ENCODE measurements around the gene PNRC1. TPM values are rescaled to one million over a fixed set of nuclear protein-coding genes. Genes with fewer than 3 reads are reported as not detected.

PNRC1 gene
- polyA plus RNA-seq, 6 donors from 2014 or later, result 421 to 964 (median 760) TPM

GRCh38 chr6:89066940-89067646 is 13.5 kb upstream of the PNRC1 start:
- DNase-seq (no peak), ATAC-seq (ENCODE audit: low read depth in 2 of 2) (no peak)
- H3K9me3 Mint-ChIP-seq, result no peaks in the 10 kb centered on the region
- H3K4me1 Mint-ChIP-seq, result peaks cover 0 to 6% (median 1%) of the 10 kb centered on the region in 3 donors
- H3K27me3 Mint-ChIP-seq, result peaks cover 8 to 10% (median 8%) of the 10 kb centered on the region in 3 donors
- H3K36me3 Mint-ChIP-seq, result no peaks in the 10 kb centered on the region
- peak overlapping the region in 2 of 6 donors; percentile 16 to 37 for H3K27ac Mint-ChIP-seq
- H3K4me3 Mint-ChIP-seq, result no peak overlapping the region

GRCh38 chr6:89067796-89068195 is 12.8 kb upstream of the PNRC1 start:
- Mint-ChIP-seq H3K27ac (peak overlapping the region in 1 of 6 donors; percentile 47), H3K27me3 (peaks cover 8 to 10% (median 8%) of the 10 kb centered on the region in 3 donors), H3K4me1 (peaks cover 0 to 10% (median 1%) of the 10 kb centered on the region in 3 donors), H3K4me3 (no peak overlapping the region), H3K9me3 (peaks cover 0 to 5% (median 0%) of the 10 kb centered on the region in 7 donors), H3K36me3 (no peaks in the 10 kb centered on the region)
- no peak for DNase-seq
- no peak for ATAC-seq (ENCODE audit: low read depth in 2 of 2)

GRCh38 chr6:89068695-89069094 is 11.9 kb upstream of the PNRC1 start:
- Mint-ChIP-seq H3K36me3 (no peaks in the 10 kb centered on the region), H3K9me3 (peaks cover 0 to 8% (median 0%) of the 10 kb centered on the region in 7 donors), H3K27me3 (peaks cover 8 to 10% (median 8%) of the 10 kb centered on the region in 3 donors), H3K4me3 (no peak overlapping the region), H3K27ac (no peak overlapping the region), H3K4me1 (peaks cover 0 to 15% (median 6%) of the 10 kb centered on the region in 3 donors)
- ATAC-seq (ENCODE audit: low read depth in 2 of 2) (no peak), DNase-seq (no peak)

- Mint-ChIP-seq H3K27ac (no peak overlapping the region), H3K27me3 (peaks cover 8 to 10% (median 8%) of the 10 kb centered on the region in 3 donors), H3K4me1 (peaks cover 0 to 9% (median 5%) of the 10 kb centered on the region in 3 donors), H3K36me3 (no peaks in the 10 kb centered on the region), H3K4me3 (no peak overlapping the region), H3K9me3 (peaks cover 0 to 8% (median 0%) of the 10 kb centered on the region in 7 donors)
- ATAC-seq (ENCODE audit: low read depth in 2 of 2), result no peak
- DNase-seq, result no peak
Measured at GRCh38 chr6:89069536-89070163, 10.9 kb upstream of the PNRC1 start.

- peaks cover 0 to 9% (median 7%) of the 10 kb centered on the region in 3 donors for H3K4me1 Mint-ChIP-seq
- ATAC-seq (ENCODE audit: low read depth in 2 of 2) (no peak), DNase-seq (no peak)
- no peak overlapping the region for H3K27ac Mint-ChIP-seq
- no peak overlapping the region for H3K4me3 Mint-ChIP-seq
- H3K27me3 Mint-ChIP-seq, result peaks cover 8 to 10% (median 8%) of the 10 kb centered on the region in 3 donors
- peaks cover 0 to 8% (median 0%) of the 10 kb centered on the region in 7 donors for H3K9me3 Mint-ChIP-seq
- H3K36me3 Mint-ChIP-seq, result no peaks in the 10 kb centered on the region
Measured at GRCh38 chr6:89071036-89071435, 9.5 kb upstream of the PNRC1 start.

GRCh38 chr6:89073014-89073620 is 7.4 kb upstream of the PNRC1 start:
- no peak for DNase-seq
- H3K27me3 Mint-ChIP-seq, result peaks cover 0 to 8% (median 6%) of the 10 kb centered on the region in 3 donors
- H3K36me3 Mint-ChIP-seq, result no peaks in the 10 kb centered on the region
- peak overlapping the region in 1 of 8 donors; percentile 53 for H3K4me3 Mint-ChIP-seq
- peak in 1 of 2 donors; percentile 69 for ATAC-seq (ENCODE audit: low read depth in 2 of 2)
- peaks cover 0 to 8% (median 0%) of the 10 kb centered on the region in 7 donors for H3K9me3 Mint-ChIP-seq
- H3K27ac Mint-ChIP-seq, result peak overlapping the region in 1 of 6 donors; percentile 19
- peaks cover 0 to 9% (median 7%) of the 10 kb centered on the region in 3 donors for H3K4me1 Mint-ChIP-seq

GRCh38 chr6:89073840-89074239 is 6.7 kb upstream of the PNRC1 start:
- peaks cover 0 to 8% (median 0%) of the 10 kb centered on the region in 7 donors for H3K9me3 Mint-ChIP-seq
- H3K27ac Mint-ChIP-seq, result peak overlapping the region in 2 of 6 donors; percentile 57 to 64
- DNase-seq (no peak), ATAC-seq (ENCODE audit: low read depth in 2 of 2) (no peak)
- H3K27me3 Mint-ChIP-seq, result peaks cover 0 to 8% (median 6%) of the 10 kb centered on the region in 3 donors
- no peaks in the 10 kb centered on the region for H3K36me3 Mint-ChIP-seq
- H3K4me3 Mint-ChIP-seq, result peak overlapping the region in 1 of 8 donors; percentile 42
- H3K4me1 Mint-ChIP-seq, result peaks cover 0 to 11% (median 9%) of the 10 kb centered on the region in 3 donors

- Mint-ChIP-seq H3K36me3 (peaks cover 9 to 16% of the 10 kb centered on the region in 2 donors), H3K4me3 (peak overlapping the region; percentile 85 to 99 (median 95)), H3K4me1 (peaks cover 25 to 29% (median 28%) of the 10 kb centered on the region in 3 donors), H3K27me3 (no peaks in the 10 kb centered on the region), H3K27ac (peak overlapping the region; percentile 95 to 99 (median 98)), H3K9me3 (no peaks in the 10 kb centered on the region)
- ATAC-seq (ENCODE audit: low read depth in 2 of 2), result no peak
- peak; percentile 40 for DNase-seq
Measured at GRCh38 chr6:89079511-89080234, 878 bp upstream of the PNRC1 start.

GRCh38 chr6:89081129-89081422 is 525 bp downstream of the PNRC1 start:
- ATAC-seq (ENCODE audit: low read depth in 2 of 2) (no peak), DNase-seq (no peak)
- peak overlapping the region; percentile 85 to 99 (median 95) for H3K4me3 Mint-ChIP-seq
- H3K27ac Mint-ChIP-seq, result peak overlapping the region; percentile 95 to 99 (median 98)
- H3K4me1 Mint-ChIP-seq, result peaks cover 33 to 41% (median 34%) of the 10 kb centered on the region in 3 donors
- H3K9me3 Mint-ChIP-seq, result no peaks in the 10 kb centered on the region
- peaks cover 20 to 26% of the 10 kb centered on the region in 2 donors for H3K36me3 Mint-ChIP-seq
- H3K27me3 Mint-ChIP-seq, result no peaks in the 10 kb centered on the region

GRCh38 chr6:89081423-89082322 is 1.1 kb downstream of the PNRC1 start:
- Mint-ChIP-seq H3K4me1 (peaks cover 38 to 47% (median 38%) of the 10 kb centered on the region in 3 donors), H3K27ac (peak overlapping the region; percentile 95 to 99 (median 97)), H3K27me3 (no peaks in the 10 kb centered on the region), H3K4me3 (peak overlapping the region; percentile 85 to 96 (median 93)), H3K9me3 (no peaks in the 10 kb centered on the region), H3K36me3 (peaks cover 20 to 26% of the 10 kb centered on the region in 2 donors)
- peak; percentile 98 for DNase-seq
- ATAC-seq (ENCODE audit: low read depth in 2 of 2), result peak; percentile 62 to 63

- no peaks in the 10 kb centered on the region for H3K27me3 Mint-ChIP-seq
- H3K9me3 Mint-ChIP-seq, result no peaks in the 10 kb centered on the region
- peak overlapping the region; percentile 85 to 96 (median 93) for H3K4me3 Mint-ChIP-seq
- H3K27ac Mint-ChIP-seq, result peak overlapping the region; percentile 95 to 99 (median 97)
- DNase-seq (no peak), ATAC-seq (ENCODE audit: low read depth in 2 of 2) (no peak)
- peaks cover 20 to 26% of the 10 kb centered on the region in 2 donors for H3K36me3 Mint-ChIP-seq
- peaks cover 43 to 54% (median 46%) of the 10 kb centered on the region in 3 donors for H3K4me1 Mint-ChIP-seq
Measured at GRCh38 chr6:89082486-89082891, 1.9 kb downstream of the PNRC1 start.

- Mint-ChIP-seq H3K27me3 (no peaks in the 10 kb centered on the region), H3K27ac (peak overlapping the region in 5 of 6 donors; percentile 43 to 95 (median 85)), H3K4me1 (peaks cover 52 to 65% (median 58%) of the 10 kb centered on the region in 3 donors), H3K9me3 (no peaks in the 10 kb centered on the region), H3K4me3 (peak overlapping the region in 7 of 8 donors; percentile 22 to 93 (median 72)), H3K36me3 (peaks cover 20 to 26% of the 10 kb centered on the region in 2 donors)
- no peak for DNase-seq
- ATAC-seq (ENCODE audit: low read depth in 2 of 2), result no peak
Measured at GRCh38 chr6:89084542-89084941, 4.0 kb downstream of the PNRC1 start.
